ENCODE results near the gene ACVRL1.
"Not testable (repeated sequence)": the region's sequence is repeated elsewhere in the genome, so short reads cannot be mapped to it uniquely, and the experiment has no call there.

Gene ACVRL1

DNA sequence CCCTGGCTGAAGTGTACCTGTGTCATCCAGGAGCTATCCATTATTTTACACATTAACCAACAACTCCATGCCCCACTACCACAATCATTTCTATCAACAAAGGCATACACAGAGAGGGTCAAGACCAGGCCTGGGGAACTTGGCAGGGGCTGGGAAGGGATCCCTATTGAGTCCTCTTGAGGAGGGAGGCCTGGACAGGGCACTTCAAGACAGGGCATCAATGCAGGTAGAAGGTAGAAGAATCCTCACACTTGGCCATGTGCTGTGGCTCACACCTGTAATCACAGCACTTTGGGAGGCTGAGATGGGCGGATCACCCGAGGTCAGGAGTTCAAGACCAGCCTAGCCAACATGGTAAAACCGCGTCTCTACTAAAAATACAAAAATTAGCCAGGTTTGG is 32.8 kb upstream of the ACVRL1 start:
- TF ChIP-seq, protein P1, sequence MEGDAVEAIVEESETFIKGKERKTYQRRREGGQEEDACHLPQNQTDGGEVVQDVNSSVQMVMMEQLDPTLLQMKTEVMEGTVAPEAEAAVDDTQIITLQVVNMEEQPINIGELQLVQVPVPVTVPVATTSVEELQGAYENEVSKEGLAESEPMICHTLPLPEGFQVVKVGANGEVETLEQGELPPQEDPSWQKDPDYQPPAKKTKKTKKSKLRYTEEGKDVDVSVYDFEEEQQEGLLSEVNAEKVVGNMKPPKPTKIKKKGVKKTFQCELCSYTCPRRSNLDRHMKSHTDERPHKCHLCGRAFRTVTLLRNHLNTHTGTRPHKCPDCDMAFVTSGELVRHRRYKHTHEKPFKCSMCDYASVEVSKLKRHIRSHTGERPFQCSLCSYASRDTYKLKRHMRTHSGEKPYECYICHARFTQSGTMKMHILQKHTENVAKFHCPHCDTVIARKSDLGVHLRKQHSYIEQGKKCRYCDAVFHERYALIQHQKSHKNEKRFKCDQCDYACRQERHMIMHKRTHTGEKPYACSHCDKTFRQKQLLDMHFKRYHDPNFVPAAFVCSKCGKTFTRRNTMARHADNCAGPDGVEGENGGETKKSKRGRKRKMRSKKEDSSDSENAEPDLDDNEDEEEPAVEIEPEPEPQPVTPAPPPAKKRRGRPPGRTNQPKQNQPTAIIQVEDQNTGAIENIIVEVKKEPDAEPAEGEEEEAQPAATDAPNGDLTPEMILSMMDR (IDR thresholded peaks at IDR 0.05; ENCODE audit: extremely low read depth, missing control alignments) = no peak

DNA sequence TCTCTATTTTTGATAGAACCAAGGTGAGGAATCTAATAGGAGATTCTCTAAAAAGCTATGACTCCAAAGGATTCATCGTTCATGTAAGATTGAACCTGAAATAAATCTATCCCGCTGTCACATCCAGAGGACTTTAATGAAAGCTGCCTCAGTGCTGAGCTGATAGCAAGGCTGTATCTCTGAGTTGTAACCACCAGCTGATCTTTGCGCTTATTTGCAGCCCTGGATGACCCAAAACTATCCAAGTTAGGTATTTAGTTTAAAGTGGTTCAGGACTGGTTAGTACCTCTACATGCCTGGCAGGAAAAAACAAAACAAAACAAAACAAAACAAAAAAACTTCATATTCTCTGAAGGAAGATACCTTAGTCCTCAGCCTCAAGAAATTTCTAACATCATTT is 28.2 kb upstream of the ACVRL1 start:
- no peak for DNase-seq (ENCODE audit: low spot score)
- TF ChIP-seq, protein P1 (IDR thresholded peaks at IDR 0.05; ENCODE audit: extremely low read depth, missing control alignments) = no peak

More for the DNA sequence above, 32.8 kb upstream of the ACVRL1 start:
- no peak for DNase-seq (ENCODE audit: low spot score)

DNA sequence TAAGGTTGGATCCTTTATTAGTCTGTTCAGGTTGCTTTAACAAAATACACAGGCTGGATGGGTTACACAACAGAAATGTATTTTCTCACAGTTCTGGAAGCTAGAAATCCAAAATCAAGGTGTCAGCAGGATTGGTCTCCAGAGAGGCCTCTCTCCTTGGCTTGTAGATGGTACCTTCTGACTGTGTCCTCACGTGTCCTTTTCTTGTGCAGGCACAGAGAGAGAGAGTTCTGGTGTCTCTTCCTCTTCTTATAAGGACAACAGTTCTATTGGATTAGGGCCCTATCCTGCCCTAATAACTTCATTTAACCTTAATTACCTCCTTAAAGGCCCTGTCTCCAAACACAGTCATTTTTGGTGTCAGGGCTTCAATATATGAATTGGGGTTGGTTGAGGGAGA is 24.0 kb upstream of the ACVRL1 start:
- DNase-seq (ENCODE audit: low spot score) = no peak
- TF ChIP-seq, protein P1 (IDR thresholded peaks at IDR 0.05; ENCODE audit: extremely low read depth, missing control alignments) = no peak

DNA sequence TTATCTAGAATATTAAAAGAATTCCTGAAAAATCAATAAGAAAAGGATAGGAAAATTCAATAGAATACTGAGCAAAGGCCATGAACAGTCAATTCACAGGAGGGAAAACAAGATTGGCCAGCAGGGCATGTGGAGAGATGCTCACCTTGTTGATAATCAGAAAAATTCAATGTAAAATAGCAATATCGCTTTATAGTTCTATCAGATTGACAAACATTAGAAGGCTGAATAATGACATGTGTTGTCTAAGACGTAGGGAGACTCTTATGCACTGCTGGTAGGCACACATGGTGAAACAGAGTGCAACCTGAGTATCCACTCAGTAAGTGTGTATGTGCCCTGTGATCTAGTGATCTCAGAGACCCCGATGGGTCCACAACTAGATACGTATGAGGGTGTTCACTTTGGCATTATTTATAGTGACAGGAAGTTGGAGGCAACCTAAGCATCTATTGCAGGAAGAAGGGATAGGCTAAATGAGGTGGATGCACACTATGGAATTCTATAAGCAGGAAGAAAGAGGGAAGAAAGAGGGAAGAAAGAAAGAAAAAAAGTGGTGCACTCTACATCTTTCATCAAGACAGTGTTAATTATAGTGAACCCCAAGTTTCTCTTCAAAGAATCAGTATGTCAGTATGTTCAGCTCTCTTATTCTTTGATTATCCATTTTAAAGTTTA is 23.2 kb upstream of the ACVRL1 start:
- TF ChIP-seq, protein P1 (IDR thresholded peaks at IDR 0.05; ENCODE audit: extremely low read depth, missing control alignments) = no peak
- DNase-seq (ENCODE audit: low spot score) = no peak

DNA sequence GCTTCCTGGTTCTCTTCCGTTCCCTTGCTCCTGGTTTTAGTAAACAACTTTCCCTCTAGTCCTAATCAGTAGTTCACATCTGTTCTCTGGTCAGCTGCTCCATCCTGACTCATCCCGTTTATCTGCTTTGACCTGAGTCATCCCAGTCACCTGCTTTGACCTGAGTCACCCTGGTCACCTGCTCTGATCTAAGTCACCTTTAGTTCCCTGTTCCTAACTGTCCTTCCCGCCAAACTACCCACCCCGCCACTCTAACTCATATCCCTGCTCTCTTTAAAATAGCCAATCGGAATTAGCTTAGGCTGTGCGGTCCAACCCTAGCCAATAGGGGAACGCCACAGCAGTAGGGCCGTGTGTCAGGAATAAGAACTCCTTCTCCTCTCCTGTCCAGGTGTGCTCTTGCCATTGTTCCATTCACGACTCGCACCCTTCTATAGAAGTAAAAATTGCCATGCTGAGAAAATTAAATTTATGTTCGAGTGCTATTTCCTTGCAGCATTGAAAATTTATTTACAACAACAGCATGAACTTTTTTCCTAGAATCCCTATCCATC is 22.6 kb upstream of the ACVRL1 start:
- DNase-seq (ENCODE audit: low spot score) = no peak
- TF ChIP-seq, protein P1 (IDR thresholded peaks at IDR 0.05; ENCODE audit: extremely low read depth, missing control alignments) = no peak

DNA sequence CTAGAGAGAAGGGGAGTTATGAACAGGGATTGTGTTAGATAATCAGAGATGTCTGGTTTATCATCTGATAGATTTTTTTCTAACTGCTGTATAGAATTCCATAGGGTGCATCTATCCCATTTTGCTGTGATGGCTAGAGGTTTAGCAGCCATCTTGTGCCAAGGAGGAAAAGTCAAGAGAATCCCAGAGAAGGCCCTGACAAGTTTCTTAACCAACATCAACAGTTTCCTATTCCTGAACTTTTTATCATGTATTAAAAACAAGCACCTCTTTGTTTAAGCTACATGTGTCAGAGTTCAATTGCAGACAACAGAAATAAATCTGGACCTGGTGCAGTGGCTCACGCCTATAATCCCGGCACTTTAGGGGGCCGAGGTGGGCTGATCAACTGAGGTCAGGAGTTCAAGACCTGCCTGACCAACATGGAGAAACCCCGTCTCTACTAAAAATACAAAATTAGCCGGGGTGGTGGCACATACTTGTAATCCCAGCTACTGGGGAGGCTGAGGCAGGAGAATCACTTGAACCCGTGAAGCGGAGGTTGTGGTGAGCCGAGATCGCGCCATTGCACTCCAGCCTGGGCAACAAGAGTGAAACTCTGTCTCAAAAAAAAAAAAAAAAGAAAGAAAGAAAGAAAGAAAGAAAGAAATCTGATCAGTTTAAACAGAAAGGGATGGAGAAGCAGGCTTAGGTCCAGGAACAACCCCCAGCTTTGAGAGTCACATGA is 21.8 kb upstream of the ACVRL1 start:
- not testable (repeated sequence) for DNase-seq (ENCODE audit: low spot score)

DNA sequence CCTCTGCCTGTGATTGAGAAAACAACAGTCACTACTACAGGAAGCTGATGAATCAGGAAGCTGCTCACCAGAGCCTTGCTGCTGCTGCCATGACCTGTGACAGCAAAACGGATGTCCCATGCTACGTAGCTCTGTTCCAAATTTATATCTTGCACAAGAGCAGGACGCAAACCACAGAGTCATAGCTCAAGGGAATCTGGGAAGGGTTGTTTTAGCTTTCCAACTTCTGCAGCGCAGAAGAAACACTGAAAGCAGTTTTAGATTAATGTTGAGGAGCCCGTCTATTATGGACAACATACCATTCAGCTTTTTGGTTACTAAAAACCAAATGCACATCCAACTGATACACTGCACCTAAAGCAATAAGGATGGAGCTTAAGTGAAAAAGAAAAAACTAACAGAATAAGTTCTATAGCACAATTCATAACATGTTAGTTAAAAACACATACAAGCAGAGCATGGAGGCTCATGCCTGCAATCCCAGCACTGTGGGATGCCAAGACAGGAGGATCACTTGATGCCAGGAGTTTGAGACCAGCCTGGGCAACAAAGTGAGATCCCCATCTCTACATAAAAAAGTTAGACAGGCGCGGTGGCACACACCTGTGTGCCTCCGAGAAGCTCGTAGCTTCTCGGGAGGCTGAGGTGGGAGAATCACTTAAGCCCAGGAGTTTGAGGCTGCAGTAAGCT is 21.1 kb upstream of the ACVRL1 start:
- TF ChIP-seq, protein P1 (IDR thresholded peaks at IDR 0.05; ENCODE audit: extremely low read depth, missing control alignments) = no peak
- DNase-seq (ENCODE audit: low spot score) = peak; percentile 48
